ENCODE results near the gene ASB3.
"Not testable (repeated sequence)": the region's sequence is repeated elsewhere in the genome, so short reads cannot be mapped to it uniquely, and the experiment has no call there.

Gene ASB3

GRCh38 chr2:53826030-53826410 lies 39.3 kb upstream of the ASB3 start:
- H3K4me3 ChIP-seq: no peak overlapping the region
- DNase-seq (ENCODE audit: low spot score): no peak
- no peak overlapping the region for H3K27ac ChIP-seq
- no peak for TF ChIP-seq CTCF (IDR thresholded peaks at IDR 0.05)

GRCh38 chr2:53823639-53824038 lies 36.9 kb upstream of the ASB3 start:
- not testable (repeated sequence) for H3K27ac ChIP-seq; DNase-seq (ENCODE audit: low spot score); H3K4me3 ChIP-seq

GRCh38 chr2:53821810-53822209 lies 35.1 kb upstream of the ASB3 start:
- TF ChIP-seq CTCF (IDR thresholded peaks at IDR 0.05): no peak
- Histone ChIP-seq H3K4me3 (no peak overlapping the region), H3K27ac (no peak overlapping the region)

GRCh38 chr2:53820711-53821110 lies 34.0 kb upstream of the ASB3 start:
- H3K4me3 ChIP-seq: no peak overlapping the region
- no peak for DNase-seq (ENCODE audit: low spot score)
- no peak for TF ChIP-seq CTCF (IDR thresholded peaks at IDR 0.05)
- no peak overlapping the region for H3K27ac ChIP-seq

More at GRCh38 chr2:53821810-53822209, 35.1 kb upstream of the ASB3 start:
- no peak for DNase-seq (ENCODE audit: low spot score)

GRCh38 chr2:53820048-53820447 lies 33.3 kb upstream of the ASB3 start:
- no peak overlapping the region for H3K27ac ChIP-seq
- H3K4me3 ChIP-seq: no peak overlapping the region

GRCh38 chr2:53819634-53820033 lies 32.9 kb upstream of the ASB3 start:
- Histone ChIP-seq H3K4me3 (no peak overlapping the region), H3K27ac (no peak overlapping the region)
- TF ChIP-seq CTCF (IDR thresholded peaks at IDR 0.05): no peak
- DNase-seq (ENCODE audit: low spot score): no peak

More at GRCh38 chr2:53820048-53820447, 33.3 kb upstream of the ASB3 start:
- DNase-seq (ENCODE audit: low spot score): no peak
- TF ChIP-seq CTCF (IDR thresholded peaks at IDR 0.05): no peak

GRCh38 chr2:53818854-53819435 lies 32.2 kb upstream of the ASB3 start:
- no peak overlapping the region for H3K4me3 ChIP-seq
- H3K27ac ChIP-seq: no peak overlapping the region
- no peak for TF ChIP-seq CTCF (IDR thresholded peaks at IDR 0.05)
- DNase-seq (ENCODE audit: low spot score): no peak

GRCh38 chr2:53813151-53813550 lies 26.4 kb upstream of the ASB3 start:
- no peak for TF ChIP-seq CTCF (IDR thresholded peaks at IDR 0.05)
- H3K4me3 ChIP-seq: no peak overlapping the region
- DNase-seq (ENCODE audit: low spot score): no peak
- H3K27ac ChIP-seq: no peak overlapping the region

Measured in coronary artery (tissue), 2 donors.